Parathyroid adenoma (tissue), 2 donors: ENCODE measurements around the gene HOXD12.

ENCODE experiments used
- H2AFZ ChIP-seq: fragments of 300-600 bp; sonication (generic); one replicate; pipeline ENCODE4 v1.7.0; 2017; ENCODE audit warnings: antibody characterized with exemption, mild to moderate bottlenecking
- H3K27ac ChIP-seq: fragments of 300-600 bp; sonication (generic); one replicate; pipeline ENCODE4 v1.7.0; 2017
- H3K27me3 ChIP-seq: fragments of 300-600 bp; sonication (generic); one replicate; pipeline ENCODE4 v1.7.0; 2017; ENCODE audit warnings: low read length; ENCODE audit not compliant: control insufficient read depth, insufficient read depth
- H3K36me3 ChIP-seq: fragments of 300-600 bp; sonication (generic); one replicate; pipeline ENCODE4 v1.7.0; 2017; ENCODE audit warnings: low read length; ENCODE audit not compliant: control insufficient read depth, insufficient read depth
- H3K4me1 ChIP-seq: fragments of 300-600 bp; sonication (generic); one replicate; pipeline ENCODE4 v1.7.0; 2017; ENCODE audit warnings: control low read depth
- H3K4me2 ChIP-seq: fragments of 300-600 bp; sonication (generic); one replicate; pipeline ENCODE4 v1.7.0; 2017; ENCODE audit warnings: low read length
- H3K4me3 ChIP-seq: fragments of 300-600 bp; sonication (generic); one replicate; pipeline ENCODE4 v1.7.0; 2017; ENCODE audit warnings: low read depth, low read length
- H3K79me2 ChIP-seq: fragments of 300-600 bp; sonication (generic); one replicate; pipeline ENCODE4 v1.7.0; 2017; ENCODE audit warnings: control low read depth
- H3K9ac ChIP-seq: fragments of 300-600 bp; sonication (generic); one replicate; pipeline ENCODE4 v1.7.0; 2017; ENCODE audit warnings: mild to moderate bottlenecking
- H3K9me3 ChIP-seq: fragments of 300-600 bp; sonication (generic); one replicate; pipeline ENCODE4 v1.7.0; 2017; ENCODE audit warnings: low read length; ENCODE audit not compliant: control insufficient read depth
- TF ChIP-seq, protein P1 (sequence below): fragments of 300-600 bp; sonication (generic); IDR thresholded peaks from one replicate; pipeline ENCODE4 v1.7.0; 2017; ENCODE audit warnings: antibody characterized with exemption, mild to moderate bottlenecking
- donor health status: primary hyperparathyroidism.

The HOXD12 gene

DNA sequence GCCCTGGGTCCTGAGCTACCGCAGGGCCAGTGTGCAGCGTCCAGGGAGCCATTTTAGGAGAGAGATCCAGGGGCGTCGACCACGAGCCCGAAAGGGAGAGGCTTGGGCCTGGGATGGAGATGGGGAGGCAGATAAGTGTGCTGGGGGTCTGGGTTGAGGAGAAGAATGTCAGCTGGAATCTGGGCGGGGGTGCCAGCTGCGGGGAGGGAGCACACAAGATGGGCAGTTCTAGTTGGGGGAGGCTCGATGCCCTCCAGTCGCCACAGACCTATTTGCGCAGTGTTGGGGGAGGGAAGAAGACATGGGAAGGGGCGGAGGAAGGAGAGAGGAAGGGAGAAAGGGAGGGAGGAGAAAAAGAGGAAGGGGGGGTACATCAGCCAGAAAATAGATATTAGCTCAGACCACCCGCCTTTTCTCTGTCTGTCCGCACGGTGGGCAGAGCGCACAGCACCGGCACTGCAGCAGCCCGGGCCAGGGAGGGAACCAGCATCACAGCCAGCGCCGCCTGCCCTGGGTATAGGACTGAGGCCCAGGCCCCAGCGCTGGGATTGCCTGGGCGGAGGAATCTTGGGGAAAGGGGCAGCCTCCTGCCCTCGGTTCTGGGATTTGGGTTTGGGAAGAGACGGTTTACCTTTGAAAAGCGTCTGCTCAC lies 5.6 kb downstream of the HOXD12 start:
- Histone ChIP-seq H3K27me3 (peaks cover 26% of the 10 kb centered on the region), H3K36me3 (no peaks in the 10 kb centered on the region), H3K4me2 (no peak overlapping the region), H3K9me3 (no peaks in the 10 kb centered on the region), H3K4me3 (no peak overlapping the region), H3K27ac (no peak overlapping the region), H2AFZ (no peak overlapping the region), H3K4me1 (no peaks in the 10 kb centered on the region), H3K9ac (no peak overlapping the region), H3K79me2 (no peaks in the 10 kb centered on the region)
- TF ChIP-seq, protein P1, sequence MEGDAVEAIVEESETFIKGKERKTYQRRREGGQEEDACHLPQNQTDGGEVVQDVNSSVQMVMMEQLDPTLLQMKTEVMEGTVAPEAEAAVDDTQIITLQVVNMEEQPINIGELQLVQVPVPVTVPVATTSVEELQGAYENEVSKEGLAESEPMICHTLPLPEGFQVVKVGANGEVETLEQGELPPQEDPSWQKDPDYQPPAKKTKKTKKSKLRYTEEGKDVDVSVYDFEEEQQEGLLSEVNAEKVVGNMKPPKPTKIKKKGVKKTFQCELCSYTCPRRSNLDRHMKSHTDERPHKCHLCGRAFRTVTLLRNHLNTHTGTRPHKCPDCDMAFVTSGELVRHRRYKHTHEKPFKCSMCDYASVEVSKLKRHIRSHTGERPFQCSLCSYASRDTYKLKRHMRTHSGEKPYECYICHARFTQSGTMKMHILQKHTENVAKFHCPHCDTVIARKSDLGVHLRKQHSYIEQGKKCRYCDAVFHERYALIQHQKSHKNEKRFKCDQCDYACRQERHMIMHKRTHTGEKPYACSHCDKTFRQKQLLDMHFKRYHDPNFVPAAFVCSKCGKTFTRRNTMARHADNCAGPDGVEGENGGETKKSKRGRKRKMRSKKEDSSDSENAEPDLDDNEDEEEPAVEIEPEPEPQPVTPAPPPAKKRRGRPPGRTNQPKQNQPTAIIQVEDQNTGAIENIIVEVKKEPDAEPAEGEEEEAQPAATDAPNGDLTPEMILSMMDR = no peak

DNA sequence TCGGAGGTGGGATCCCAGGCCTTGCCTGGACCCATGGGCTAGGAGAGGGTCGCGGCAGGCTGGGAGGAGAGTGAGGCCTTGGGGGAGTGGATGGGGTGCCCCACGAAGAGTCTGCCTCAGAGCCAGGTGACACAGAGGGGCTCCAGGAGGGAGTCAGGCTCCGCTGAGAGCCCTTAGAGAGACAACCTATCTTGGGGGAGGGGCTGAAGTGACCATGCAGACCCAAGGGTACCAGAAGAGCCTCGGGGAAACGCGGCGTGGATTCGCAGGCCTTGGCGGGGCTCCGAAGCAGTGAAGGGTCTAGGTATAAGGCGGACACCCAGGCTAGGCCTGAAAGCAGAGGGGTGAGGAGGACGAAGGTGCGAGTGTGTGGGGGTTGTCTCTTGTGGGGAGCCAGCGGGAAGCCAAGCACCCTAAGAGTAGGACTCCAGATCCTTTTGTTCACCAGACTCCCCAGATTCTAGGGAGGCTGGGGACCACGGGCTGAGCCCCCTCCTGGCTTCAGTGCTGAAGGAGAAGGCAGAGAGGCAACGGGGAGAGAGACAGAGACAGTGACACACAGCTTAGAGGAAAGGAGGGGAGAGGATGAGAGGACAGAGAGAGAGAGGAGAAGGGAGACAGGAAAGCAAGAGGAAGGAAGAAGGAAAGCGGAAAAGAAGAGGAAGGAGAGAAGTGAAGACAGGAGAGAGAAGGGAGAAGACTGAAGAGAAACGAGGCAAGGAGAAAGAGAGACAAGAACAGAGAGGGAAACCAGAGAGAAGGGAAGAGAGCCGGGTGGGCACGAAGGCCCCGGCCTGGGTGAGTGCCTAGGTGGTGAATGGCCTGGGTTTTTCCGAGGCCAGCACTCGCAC lies 6.4 kb downstream of the HOXD12 start:
- Histone ChIP-seq H2AFZ (no peak overlapping the region), H3K4me3 (no peak overlapping the region), H3K4me2 (no peak overlapping the region), H3K36me3 (no peaks in the 10 kb centered on the region), H3K9me3 (no peaks in the 10 kb centered on the region), H3K27me3 (peaks cover 27% of the 10 kb centered on the region), H3K4me1 (no peaks in the 10 kb centered on the region), H3K9ac (no peak overlapping the region), H3K79me2 (no peaks in the 10 kb centered on the region), H3K27ac (no peak overlapping the region)
- TF ChIP-seq, protein P1 = no peak

DNA sequence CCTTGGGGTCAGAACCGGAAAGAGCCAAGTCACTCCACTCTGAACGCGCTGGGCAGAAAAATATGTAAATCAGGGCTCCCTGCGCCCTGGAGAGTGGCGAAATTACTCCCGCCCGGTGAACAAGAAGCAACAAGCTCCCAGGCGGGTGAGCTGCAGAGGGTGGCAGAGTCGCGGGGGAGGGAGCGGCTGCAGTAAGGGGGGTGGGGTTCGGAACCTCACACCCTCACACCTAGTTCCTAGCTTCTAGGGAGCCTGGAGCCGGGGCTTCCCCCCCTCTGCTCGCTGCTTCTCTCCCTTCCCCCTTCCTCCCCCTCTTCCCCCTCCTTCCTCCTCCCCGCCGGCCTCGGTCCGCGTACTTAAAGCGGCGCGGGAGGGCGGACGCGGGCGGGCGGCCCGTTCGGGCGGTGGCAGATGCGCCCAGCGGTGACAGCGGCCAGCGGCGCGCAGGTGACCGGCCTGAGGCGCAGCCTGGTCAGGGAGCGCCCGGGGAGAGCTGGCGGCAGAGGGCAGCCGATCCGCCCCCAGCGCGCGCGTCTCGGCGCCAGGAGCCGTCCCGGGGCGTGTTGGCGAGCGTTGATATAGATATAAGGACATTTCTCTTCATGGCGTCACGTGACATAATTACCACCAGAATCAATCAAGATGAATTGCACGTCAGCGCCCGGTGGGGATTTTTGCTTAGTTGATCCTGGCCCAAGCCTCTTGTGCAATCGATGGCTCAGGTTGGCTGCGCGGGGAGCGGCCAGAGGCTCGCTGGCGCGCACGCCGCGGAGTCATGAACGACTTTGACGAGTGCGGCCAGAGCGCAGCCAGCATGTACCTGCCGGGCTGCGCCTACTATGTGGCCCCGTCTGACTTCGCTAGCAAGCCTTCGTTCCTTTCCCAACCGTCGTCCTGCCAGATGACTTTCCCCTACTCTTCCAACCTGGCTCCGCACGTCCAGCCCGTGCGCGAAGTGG lies 7.3 kb downstream of the HOXD12 start, which contains the start of gene HOXD11:
Gene HOXD11, plus strand, starts transcription at position 700 of the 959 bp plus-strand sequence. Its CDS starts 76 bp downstream, at position 776.
- H3K27me3 ChIP-seq = peaks cover 30% of the 10 kb centered on the region
- H3K4me2 ChIP-seq = peak within 1 kb of the TSS; percentile 6
- no peak within 1 kb of the TSS for H3K27ac ChIP-seq
- TF ChIP-seq, protein P1 = no peak
- H3K9me3 ChIP-seq = no peaks in the 10 kb centered on the region
- no peak within 1 kb of the TSS for H3K4me3 ChIP-seq
- no peaks in the 10 kb centered on the region for H3K79me2 ChIP-seq
- H3K9ac ChIP-seq = no peak within 1 kb of the TSS
- no peaks in the 10 kb centered on the region for H3K36me3 ChIP-seq
- H2AFZ ChIP-seq = no peak within 1 kb of the TSS
- H3K4me1 ChIP-seq = no peaks in the 10 kb centered on the region

DNA sequence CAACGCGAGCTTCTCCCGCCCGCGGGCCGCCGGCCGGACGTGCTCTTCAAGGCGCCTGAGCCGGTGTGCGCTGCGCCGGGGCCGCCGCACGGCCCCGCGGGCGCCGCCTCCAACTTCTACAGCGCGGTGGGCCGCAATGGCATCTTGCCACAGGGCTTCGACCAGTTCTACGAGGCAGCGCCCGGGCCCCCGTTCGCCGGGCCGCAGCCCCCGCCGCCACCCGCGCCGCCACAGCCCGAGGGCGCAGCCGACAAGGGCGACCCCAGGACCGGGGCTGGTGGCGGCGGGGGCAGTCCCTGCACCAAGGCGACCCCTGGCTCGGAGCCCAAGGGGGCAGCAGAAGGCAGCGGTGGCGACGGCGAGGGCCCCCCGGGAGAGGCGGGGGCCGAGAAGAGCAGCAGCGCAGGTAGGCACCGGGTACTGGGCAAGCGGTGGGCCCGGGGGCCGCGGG lies 8.2 kb downstream of the HOXD12 start:
- no peak overlapping the region for H3K27ac ChIP-seq
- no peaks in the 10 kb centered on the region for H3K36me3 ChIP-seq
- TF ChIP-seq, protein P1 = no peak
- H2AFZ ChIP-seq = no peak overlapping the region
- H3K9ac ChIP-seq = no peak overlapping the region
- no peak overlapping the region for H3K4me3 ChIP-seq
- H3K27me3 ChIP-seq = peaks cover 35% of the 10 kb centered on the region
- H3K4me1 ChIP-seq = no peaks in the 10 kb centered on the region
- H3K79me2 ChIP-seq = no peaks in the 10 kb centered on the region
- H3K4me2 ChIP-seq = no peak overlapping the region
- H3K9me3 ChIP-seq = no peaks in the 10 kb centered on the region
